HG03520 (cell line): ENCODE measurements around the gene MCTP2.
A peak's percentile ranks its signal among the peaks of the same experiment; 100 is the strongest.
"Not testable (repeated sequence)": the region's sequence is repeated elsewhere in the genome, so short reads cannot be mapped to it uniquely, and the experiment has no call there.

Experiments
- ATAC-seq: cut with Tn5 transposase; IDR thresholded peaks from one replicate; pipeline ENCODE4 v1.9.1; 2021; ENCODE audit warnings: mild to moderate bottlenecking, moderate library complexity; ENCODE audit not compliant: unreplicated experiment

Gene MCTP2

GRCh38 chr15:94235646-94236045 lies 4.3 kb downstream of the MCTP2 start:
- ATAC-seq: no peak

GRCh38 chr15:94236608-94237007 lies 5.2 kb downstream of the MCTP2 start:
- no peak for ATAC-seq

GRCh38 chr15:94237903-94238302 lies 6.5 kb downstream of the MCTP2 start:
- no peak for ATAC-seq

- peak; percentile 40 for ATAC-seq
Measured at GRCh38 chr15:94238539-94239118, 7.3 kb downstream of the MCTP2 start.

- no peak for ATAC-seq
Measured at GRCh38 chr15:94239474-94239873, 8.1 kb downstream of the MCTP2 start.

GRCh38 chr15:94240480-94240879 lies 9.1 kb downstream of the MCTP2 start:
- no peak for ATAC-seq

- no peak for ATAC-seq
Measured at GRCh38 chr15:94242257-94242656, 10.9 kb downstream of the MCTP2 start.

- ATAC-seq: not testable (repeated sequence)
Measured at GRCh38 chr15:94243003-94243402, 11.6 kb downstream of the MCTP2 start.

GRCh38 chr15:94243418-94243817 lies 12.1 kb downstream of the MCTP2 start:
- ATAC-seq: no peak

GRCh38 chr15:94246016-94246415 lies 14.7 kb downstream of the MCTP2 start:
- ATAC-seq: no peak

- no peak for ATAC-seq
Measured at GRCh38 chr15:94247789-94248638, 16.7 kb downstream of the MCTP2 start.

GRCh38 chr15:94250801-94251200 lies 19.4 kb downstream of the MCTP2 start:
- no peak for ATAC-seq

GRCh38 chr15:94252223-94252766 lies 20.9 kb downstream of the MCTP2 start:
- no peak for ATAC-seq

- ATAC-seq: no peak
Measured at GRCh38 chr15:94252906-94253491, 21.6 kb downstream of the MCTP2 start.

GRCh38 chr15:94253742-94254141 lies 22.4 kb downstream of the MCTP2 start:
- ATAC-seq: peak; percentile 49

GRCh38 chr15:94255540-94255939 lies 24.2 kb downstream of the MCTP2 start:
- ATAC-seq: no peak

GRCh38 chr15:94256511-94256910 lies 25.1 kb downstream of the MCTP2 start:
- no peak for ATAC-seq

- ATAC-seq: not testable (repeated sequence)
Measured at GRCh38 chr15:94257776-94258175, 26.4 kb downstream of the MCTP2 start.

GRCh38 chr15:94258246-94258645 lies 26.9 kb downstream of the MCTP2 start:
- ATAC-seq: peak; percentile 57

- ATAC-seq: no peak
Measured at GRCh38 chr15:94259121-94259751, 27.9 kb downstream of the MCTP2 start.

GRCh38 chr15:94259863-94260262 lies 28.5 kb downstream of the MCTP2 start:
- ATAC-seq: no peak
